Stimulated activated CD8-positive, alpha-beta memory T cell treated with anti-CD3 and anti-CD28 coated beads, Interleukin-12 subunit alpha, Interleukin-12 subunit beta, amount 100 ng/mL, for 24 hours (primary cell): Measurements from ENCODE around the gene KCNH4.

Experiments
- DNase-seq: peaks from one replicate; pipeline ENCODE4 v3.0.0-alpha.2; 2020; ENCODE audit errors: extremely low read depth

The KCNH4 gene

DNA sequence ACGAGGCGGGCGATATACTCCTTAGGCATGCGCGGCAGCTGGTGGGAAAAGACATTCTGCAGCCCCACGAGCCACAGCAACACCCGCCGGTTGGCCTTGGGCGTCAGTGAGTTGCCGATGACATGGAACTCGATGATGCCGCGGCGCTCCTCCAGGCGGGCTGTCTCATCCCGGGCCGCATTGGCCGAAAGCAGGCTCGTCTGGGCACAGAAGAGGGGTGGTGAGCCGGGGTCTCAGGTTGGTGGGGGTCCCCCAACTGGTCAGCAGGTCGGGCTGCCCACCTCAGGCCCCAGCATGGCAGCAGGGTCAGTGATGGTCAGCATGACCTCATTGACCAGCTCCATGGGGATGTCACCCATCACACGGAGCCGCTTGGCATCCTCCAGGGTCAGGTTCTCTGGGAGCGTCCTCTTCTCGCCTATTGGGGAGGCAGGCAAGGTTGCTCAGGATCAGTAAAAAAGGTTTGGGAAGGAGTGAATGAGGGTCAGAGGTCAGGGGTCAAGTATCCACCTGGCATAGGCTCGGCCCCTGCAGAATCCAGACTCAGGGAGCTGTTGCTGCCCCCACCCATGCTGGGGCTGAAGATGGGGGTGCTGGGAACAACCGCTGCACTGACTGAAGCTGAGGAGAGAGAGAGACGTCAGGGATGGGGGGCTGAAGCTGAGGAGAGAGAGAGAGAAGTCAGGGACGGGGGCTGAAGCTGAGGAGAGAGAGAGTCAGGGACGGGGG lies 63.4 kb downstream of the KCNH4 start:
- DNase-seq, result no peak

DNA sequence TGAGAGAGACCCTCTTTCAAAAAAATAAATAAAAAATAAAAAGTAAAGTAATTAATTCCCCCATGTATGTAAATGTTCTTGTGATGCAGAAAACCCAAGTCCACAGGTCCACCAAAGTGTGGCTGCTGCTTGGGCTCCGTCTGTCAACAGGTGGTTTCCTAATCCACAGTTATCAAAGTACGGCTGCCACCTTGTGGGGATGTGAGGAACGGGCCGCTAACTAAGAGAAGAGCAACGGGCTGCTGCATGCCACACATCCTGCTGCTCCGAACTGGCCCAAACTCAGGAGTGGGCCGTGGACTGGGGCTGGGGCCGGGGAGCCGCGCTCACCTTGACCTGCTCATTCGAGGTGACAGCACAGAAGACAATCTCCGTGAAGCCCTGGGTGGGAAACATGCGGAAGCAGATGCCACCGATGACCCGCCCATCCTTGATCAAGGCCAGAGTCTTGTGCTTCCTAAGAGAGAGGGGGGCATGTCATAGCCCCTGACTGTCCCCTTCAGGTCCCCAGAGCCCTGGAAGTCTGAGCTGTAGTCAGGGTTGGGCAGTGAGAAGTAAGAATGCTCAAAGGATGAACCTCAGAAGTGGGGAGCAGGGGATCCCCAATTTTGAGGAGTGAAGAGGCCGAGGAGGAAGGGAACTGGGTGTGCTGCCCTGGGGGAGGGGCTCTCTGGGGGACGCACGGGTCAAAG lies 64.1 kb downstream of the KCNH4 start:
- DNase-seq, result peak; percentile 53

DNA sequence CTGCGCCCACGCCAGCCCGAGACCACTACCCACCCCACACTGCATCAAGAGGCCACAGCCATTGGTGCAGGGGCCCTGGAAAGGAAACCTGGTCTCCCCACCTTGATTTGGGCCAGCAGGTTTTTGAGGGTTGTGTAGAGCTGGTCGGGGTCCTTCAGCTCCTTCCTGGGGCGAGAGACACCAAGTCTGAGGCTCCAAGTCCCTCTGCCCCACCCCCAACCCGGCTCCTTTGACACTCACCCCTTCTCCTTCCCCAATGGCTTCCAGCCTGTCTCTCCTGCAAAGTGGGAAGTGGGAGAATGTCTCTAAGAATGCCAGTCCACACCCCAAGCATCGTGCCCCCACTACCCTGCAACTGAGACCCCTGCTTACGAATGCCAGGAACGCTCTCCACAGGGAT lies 66.8 kb downstream of the KCNH4 start:
- no peak for DNase-seq

DNA sequence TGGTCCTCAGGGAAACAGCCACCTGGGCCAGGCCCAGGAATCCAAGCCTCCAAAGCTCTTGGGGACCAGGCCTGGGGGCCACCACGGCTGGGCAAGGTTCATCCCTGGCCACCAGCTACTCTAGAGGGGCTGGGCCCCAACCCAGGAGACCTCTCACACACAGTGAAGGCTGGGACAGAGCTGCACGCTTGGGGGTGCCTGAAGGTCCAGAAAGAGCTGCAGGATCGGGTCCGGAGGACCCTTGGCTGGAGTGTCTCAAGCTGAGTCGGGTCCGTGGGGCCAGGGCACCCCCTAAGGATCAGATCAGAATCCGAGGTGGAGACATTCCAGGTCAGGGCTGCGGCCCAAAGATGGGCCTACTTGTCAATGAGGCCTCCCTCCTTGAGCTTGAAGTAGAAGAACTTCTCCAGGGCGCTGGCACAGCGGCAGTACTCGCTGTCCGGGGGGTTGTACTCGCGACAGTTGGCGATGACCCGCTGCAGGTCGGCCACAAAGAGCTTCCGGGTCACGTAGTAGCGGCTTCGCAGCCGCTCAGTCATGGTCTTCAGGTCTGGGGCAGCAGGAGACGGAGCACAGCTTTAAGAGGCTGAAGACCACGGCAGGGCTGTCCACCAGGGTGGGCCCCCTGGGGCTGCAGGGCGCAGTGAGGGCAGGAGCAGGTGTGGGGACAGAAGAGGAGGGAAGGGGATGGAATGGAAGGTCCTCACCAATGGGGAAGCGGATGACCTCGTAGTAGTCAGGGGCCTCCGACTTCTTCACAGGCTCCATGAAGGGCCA lies 67.5 kb downstream of the KCNH4 start:
- DNase-seq, result no peak

DNA sequence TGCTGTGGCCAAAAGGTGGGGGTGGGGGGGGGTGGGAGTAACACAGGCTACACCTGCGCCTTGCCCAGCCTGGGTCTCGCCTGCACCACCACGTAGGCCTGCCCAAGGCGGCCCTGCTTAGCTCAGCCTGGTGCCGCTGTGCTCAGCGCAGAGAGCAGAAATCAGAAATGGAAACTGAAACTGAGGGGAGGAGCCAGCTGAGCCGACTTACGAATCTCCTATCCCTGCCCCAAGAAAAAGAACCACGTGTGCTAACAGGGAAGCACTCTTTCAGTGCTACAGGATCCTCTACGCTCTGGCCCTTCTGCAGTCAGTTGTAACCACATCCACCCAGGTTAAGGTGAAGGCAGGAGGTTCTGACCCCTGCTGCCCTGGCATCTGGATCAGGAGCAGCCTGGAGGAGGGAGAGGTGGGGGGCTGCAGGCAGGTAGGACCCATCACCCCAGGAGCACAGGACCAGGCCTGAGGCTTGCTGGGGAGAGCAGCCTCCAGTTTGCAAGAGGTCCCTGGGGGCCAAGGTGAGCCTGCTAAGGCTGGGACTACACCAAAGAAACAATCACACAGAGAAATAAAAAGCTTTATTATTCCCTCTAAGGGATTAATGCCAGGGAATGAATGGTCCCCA lies 68.3 kb downstream of the KCNH4 start, which contains the start of gene DHX58:
Gene DHX58 (minus strand): TSS at position 163 of the 625 bp plus-strand sequence. CDS start 822 bp downstream, outside the sequence.
- DNase-seq, result peak; percentile 42

DNA sequence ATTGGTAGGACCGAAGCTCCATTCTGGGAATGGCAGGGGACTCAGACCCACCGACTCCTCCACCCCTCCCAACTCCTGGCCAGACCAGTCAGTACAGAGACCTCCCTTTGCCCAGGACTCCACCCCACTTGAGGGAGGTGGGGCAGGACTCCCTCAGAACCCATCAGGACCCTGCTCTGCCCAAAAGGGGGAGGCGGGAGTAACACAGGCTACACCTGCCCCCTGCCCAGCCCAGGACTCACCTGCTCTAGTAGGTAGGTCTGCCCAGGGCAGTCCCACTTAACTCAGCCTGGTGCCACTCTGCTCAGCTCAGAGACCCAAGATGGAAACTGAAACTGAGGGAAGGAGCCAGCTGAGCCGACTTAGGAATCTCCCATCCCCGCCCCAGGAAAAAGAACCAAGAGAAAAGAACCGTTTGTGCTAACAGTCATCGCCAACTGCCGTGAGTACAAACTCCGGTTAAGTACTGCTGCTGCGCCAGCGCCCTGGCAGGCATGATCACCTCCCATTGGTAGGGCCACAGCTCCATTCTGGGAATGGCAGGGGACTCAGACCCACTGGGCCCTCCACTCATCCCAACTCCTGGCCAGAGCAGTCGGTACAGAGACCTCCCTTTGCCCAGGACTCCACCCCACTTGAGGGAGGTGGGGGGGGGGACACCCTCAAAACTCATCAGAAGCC lies 68.9 kb downstream of the KCNH4 start:
- DNase-seq, result no peak

DNA sequence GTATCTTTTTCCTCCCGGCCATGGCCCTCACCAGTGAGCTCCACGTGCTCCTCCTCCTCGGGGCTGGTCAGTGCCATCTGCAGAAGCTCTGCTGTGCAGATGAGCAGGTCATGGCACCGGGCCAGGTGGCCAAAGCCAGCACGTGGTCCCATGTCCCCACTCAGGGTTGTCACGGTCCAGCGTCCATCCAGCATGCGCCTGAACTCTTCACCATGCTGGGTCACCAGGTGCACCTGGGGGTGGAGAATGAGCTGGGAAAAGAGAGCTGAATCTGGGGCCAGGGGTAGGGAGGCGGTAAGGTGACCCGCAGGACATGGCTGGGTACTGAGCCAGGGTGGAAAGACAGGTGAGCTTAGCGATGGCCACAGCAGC lies 69.7 kb downstream of the KCNH4 start:
- no peak for DNase-seq

DNA sequence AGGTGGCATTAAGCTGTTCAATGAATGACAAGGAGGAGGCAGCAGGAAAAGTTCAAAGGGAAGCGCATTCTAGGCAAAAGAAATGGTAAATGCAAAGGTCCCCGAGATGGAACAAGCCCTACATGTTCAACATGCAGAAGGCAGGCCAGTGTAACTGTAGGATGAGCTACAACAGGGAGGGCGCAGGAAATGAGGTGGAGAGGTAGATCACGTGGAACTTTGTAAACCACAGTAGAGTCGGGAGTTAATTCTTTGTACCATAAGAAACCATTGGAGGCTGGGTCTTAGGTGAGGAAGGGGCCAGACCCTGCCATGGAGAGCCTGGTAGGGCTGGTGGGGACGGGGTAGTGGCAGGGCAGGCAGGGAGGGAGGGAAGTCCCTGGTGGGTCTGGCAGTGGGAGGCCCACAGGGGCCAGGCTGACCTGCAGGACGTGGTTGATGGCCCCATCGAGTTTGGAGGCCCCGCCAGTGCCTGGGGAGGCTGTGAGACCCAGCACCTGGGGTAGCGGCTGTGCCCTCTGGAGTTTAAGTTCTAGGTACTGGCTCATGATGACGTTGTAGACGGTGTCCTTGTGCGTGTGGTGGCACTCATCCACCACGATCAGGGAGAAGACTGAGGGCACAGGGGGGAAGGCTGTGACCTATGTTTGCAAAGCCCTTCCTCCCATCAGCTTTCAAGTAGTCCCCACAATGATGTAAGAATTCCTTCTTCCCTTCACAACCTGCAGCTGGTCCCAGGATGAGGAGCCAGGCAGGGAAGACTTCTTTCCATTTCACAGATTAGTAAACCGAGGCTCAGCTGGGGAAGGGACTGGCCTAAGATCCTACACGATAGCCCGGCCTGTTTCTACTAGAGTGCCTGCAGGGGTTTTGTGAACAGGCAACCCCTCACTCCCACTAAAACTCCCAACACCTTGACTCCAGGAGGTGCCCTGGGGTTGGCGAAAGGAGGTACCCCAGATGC lies 70.4 kb downstream of the KCNH4 start:
- no peak for DNase-seq

DNA sequence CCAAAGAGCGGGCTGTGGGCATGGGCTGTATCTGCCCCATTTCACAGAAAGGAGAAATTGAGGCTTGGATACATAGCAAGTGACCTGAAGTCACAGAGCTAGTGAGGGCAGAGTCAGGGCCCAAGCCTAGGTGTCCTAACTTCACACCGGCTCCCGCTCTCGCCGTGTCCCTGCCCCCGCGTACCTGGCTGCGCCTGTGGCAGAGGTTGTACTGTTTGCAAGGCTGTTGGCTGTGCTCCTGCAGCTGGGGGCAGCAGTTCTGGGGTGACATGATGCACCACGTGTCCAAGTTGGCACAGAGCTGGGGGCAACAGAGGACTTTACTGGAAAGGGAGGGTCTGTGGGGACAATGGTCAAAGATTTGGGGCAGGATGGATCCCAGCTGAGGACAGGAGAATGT lies 71.9 kb downstream of the KCNH4 start:
- no peak for DNase-seq

DNA sequence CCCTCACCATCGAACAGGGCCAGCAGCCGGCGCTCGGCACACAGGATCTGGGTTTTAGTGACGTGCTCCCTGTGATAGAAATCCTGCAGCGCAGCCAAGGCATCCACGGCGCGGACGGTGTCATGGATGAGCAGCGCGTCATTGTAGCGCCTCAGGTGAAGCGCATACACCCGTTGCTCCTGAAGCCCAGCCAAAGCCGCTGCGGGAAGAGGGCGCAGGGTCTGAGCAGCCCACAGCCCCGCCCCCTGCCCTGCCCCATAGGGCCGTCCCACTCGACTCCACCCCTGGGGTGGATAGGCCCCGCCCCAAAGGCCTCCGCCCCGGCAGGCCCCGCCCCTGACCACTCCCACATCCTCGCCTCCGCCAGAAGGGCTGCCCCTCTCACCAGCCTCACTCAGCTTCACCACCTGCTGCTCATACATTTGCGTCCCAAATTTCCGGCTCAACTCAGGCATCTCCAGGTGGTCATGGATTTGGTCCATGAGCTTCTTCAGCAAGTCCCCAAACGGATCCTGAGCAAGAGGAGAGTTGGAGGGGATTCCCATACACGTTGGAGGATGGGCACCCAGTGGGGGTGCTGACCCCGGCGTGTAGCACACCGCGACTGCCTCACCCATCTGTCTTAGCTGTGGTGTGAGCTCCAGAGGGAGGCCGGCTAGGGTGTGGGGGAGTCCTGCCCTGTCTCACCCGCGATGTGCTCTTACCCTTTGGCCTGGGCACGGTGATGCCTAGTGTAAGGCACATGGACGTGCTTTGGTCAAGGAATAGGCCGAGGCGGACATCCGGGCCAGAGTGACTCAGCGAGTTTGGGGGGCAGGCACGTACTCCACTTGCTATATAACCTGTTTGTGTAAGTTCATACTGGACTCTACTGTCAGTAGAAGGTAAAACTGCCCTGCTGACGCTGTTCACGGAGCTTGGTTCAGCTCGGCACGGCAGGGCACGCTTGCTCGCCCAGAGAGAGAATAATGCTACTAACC lies 73.1 kb downstream of the KCNH4 start:
- DNase-seq, result peak; percentile 74

DNA sequence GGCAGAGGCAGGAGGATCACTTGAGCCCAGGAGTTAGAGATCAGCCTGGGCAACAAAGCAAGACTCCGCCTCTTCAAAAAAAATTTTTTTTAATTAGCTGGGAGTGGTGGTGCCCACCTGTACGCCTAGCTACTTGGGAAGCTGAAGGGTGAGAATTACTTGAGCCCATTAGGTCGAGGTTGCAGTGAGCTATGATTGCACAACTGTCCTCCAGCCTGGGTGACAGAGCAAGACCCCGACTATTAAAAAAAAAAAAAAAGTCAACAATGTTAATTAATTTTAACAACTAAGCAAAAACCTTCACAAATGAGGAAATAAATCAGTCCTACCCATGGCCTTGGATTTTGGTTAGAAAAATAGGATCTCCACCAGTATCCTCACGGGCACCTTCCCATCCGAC lies 73.8 kb downstream of the KCNH4 start:
- no peak for DNase-seq
